Activated naive CD4-positive, alpha-beta T cell treated with Interleukin-2 at 50 U/mL for 16 hours (primary cell): Measurements from ENCODE around the gene PPP2R3B.
"Not testable (repeated sequence)": the region's sequence is repeated elsewhere in the genome, so short reads cannot be mapped to it uniquely, and the experiment has no call there.

ENCODE experiments used
- DNase-seq: peaks from one replicate; pipeline ENCODE4 v3.0.0-alpha.2; 2020

The PPP2R3B gene

GRCh38 chrX:352582-353314 lies 34.0 kb downstream of the PPP2R3B start:
- no peak for DNase-seq

- DNase-seq: no peak
These were observed 34.5 kb downstream of the PPP2R3B start for GRCh38 chrX:352181-352580.

GRCh38 chrX:351736-352135 lies 35.0 kb downstream of the PPP2R3B start:
- no peak for DNase-seq

GRCh38 chrX:351324-351641 lies 35.4 kb downstream of the PPP2R3B start:
- not testable (repeated sequence) for DNase-seq

- DNase-seq: no peak
These were observed 36.0 kb downstream of the PPP2R3B start for GRCh38 chrX:350534-351323.

GRCh38 chrX:350148-350533 lies 36.6 kb downstream of the PPP2R3B start:
- no peak for DNase-seq

GRCh38 chrX:349702-350101 lies 37.0 kb downstream of the PPP2R3B start:
- DNase-seq: no peak

- DNase-seq: no peak
These were observed 37.5 kb downstream of the PPP2R3B start for GRCh38 chrX:349196-349595.

- DNase-seq: no peak
These were observed 38.1 kb downstream of the PPP2R3B start for GRCh38 chrX:348461-349117.

GRCh38 chrX:347351-348117 lies 39.2 kb downstream of the PPP2R3B start:
- DNase-seq: no peak

GRCh38 chrX:346034-346813 lies 40.5 kb downstream of the PPP2R3B start:
- DNase-seq: no peak

GRCh38 chrX:345020-345925 lies 41.4 kb downstream of the PPP2R3B start:
- no peak for DNase-seq

- DNase-seq: no peak
These were observed 42.3 kb downstream of the PPP2R3B start for GRCh38 chrX:344371-344901.

GRCh38 chrX:341541-342101 lies 45.1 kb downstream of the PPP2R3B start:
- DNase-seq: no peak

GRCh38 chrX:340641-341423 lies 45.9 kb downstream of the PPP2R3B start:
- DNase-seq: no peak

- no peak for DNase-seq
These were observed 46.6 kb downstream of the PPP2R3B start for GRCh38 chrX:340121-340520.

- DNase-seq: no peak
These were observed 47.8 kb downstream of the PPP2R3B start for GRCh38 chrX:338836-339400.

- no peak for DNase-seq
These were observed 48.3 kb downstream of the PPP2R3B start for GRCh38 chrX:338281-338835.

GRCh38 chrX:337331-337831 lies 49.3 kb downstream of the PPP2R3B start:
- no peak for DNase-seq
